HepG2 (cell line): ENCODE data around the gene DNAJB12. TPM values are rescaled to one million over a fixed set of nuclear protein-coding genes. Genes with fewer than 3 reads are reported as not detected.

Source experiments
- AGO1 ChIP-seq: fragments of 200-400 bp; formaldehyde crosslinking; IDR thresholded peaks from 2 replicates; pipeline ENCODE4 v1.6.1; 2017; ENCODE audit warnings: mild to moderate bottlenecking, low read depth, low read length, moderate library complexity; ENCODE audit not compliant: poor library complexity, severe bottlenecking
- ASH2L ChIP-seq: fragments of 300-600, 200-600 bp; sonication (generic); IDR thresholded peaks from 2 replicates; pipeline ENCODE4 v1.7.0; 2017; ENCODE audit warnings: low read depth, mild to moderate bottlenecking, moderate library complexity, mixed read lengths, low read length; ENCODE audit not compliant: insufficient read length
- DNMT1 ChIP-seq: sonication (generic); formaldehyde crosslinking; IDR thresholded peaks from 2 replicates; pipeline ENCODE4 v1.5.1; 2020; ENCODE audit warnings: mild to moderate bottlenecking, missing genetic modification reagents
- ETV6 ChIP-seq: sonication (generic); formaldehyde crosslinking; conservative IDR thresholded peaks from 2 replicates; pipeline ENCODE4 v1.4.0; 2020; ENCODE audit warnings: missing genetic modification reagents
- GMEB2 ChIP-seq: IDR thresholded peaks from 2 replicates; pipeline ENCODE4 v1.6.1; 2016; ENCODE audit warnings: missing biosample characterization, missing genetic modification reagents, low read depth
- HMGA1 ChIP-seq: sonication (generic); formaldehyde crosslinking; conservative IDR thresholded peaks from 2 replicates; pipeline ENCODE4 v1.4.0; 2020; ENCODE audit warnings: missing genetic modification reagents
- HOXA9 ChIP-seq: sonication (generic); formaldehyde crosslinking; IDR thresholded peaks from 2 replicates; pipeline ENCODE4 v1.8.1; 2022; ENCODE audit warnings: missing genetic modification reagents, mild to moderate bottlenecking, moderate library complexity, borderline replicate concordance
- MIER2 ChIP-seq: IDR thresholded peaks from 2 replicates; pipeline ENCODE4 v1.6.1; 2016; ENCODE audit warnings: missing biosample characterization, missing genetic modification reagents
- MTA1 ChIP-seq: sonication (generic); formaldehyde crosslinking; IDR thresholded peaks from 2 replicates; pipeline ENCODE4 v1.4.0; 2020; ENCODE audit warnings: missing genetic modification reagents, mild to moderate bottlenecking, borderline replicate concordance
- NBN ChIP-seq: fragments of 450-650 bp; conservative IDR thresholded peaks from 2 replicates; pipeline ENCODE4 v1.6.1; 2017
- NR2C2 ChIP-seq: sonication (generic); formaldehyde crosslinking; IDR thresholded peaks from 2 replicates; pipeline ENCODE4 v1.4.0; 2020; ENCODE audit warnings: missing genetic modification reagents, mild to moderate bottlenecking, moderate library complexity, borderline replicate concordance
- PATZ1 ChIP-seq: sonication (generic); formaldehyde crosslinking; IDR thresholded peaks from 2 replicates; pipeline ENCODE4 v1.4.0; 2020; ENCODE audit warnings: missing genetic modification reagents
- STAT6 ChIP-seq: sonication (generic); formaldehyde crosslinking; IDR thresholded peaks from 2 replicates; pipeline ENCODE4 v1.4.0; 2020; ENCODE audit warnings: missing genetic modification reagents, mild to moderate bottlenecking, borderline replicate concordance
- TCF7 ChIP-seq: sonication (generic); IDR thresholded peaks from 2 replicates; pipeline ENCODE4 v1.6.1; 2016; ENCODE audit warnings: antibody characterized with exemption, low read depth
- ZBTB2 ChIP-seq: sonication (generic); formaldehyde crosslinking; IDR thresholded peaks from 2 replicates; pipeline ENCODE4 v1.8.0; 2022; ENCODE audit warnings: low read depth, missing genetic modification reagents
- ZKSCAN1 ChIP-seq: fragments of 150-350 bp; IDR thresholded peaks from 2 replicates; pipeline ENCODE4 v1.6.1; 2014; ENCODE audit warnings: low read length
- ZNF329 ChIP-seq: sonication (generic); formaldehyde crosslinking; IDR thresholded peaks from 2 replicates; pipeline ENCODE4 v1.9.0; 2021; ENCODE audit warnings: low read depth, mild to moderate bottlenecking, missing genetic modification reagents
- ZNF569 ChIP-seq: sonication (generic); formaldehyde crosslinking; IDR thresholded peaks from 2 replicates; pipeline ENCODE4 v1.5.0; 2020; ENCODE audit warnings: mild to moderate bottlenecking, missing genetic modification reagents, moderate library complexity, borderline replicate concordance
- ZNF619 ChIP-seq: sonication (generic); formaldehyde crosslinking; IDR thresholded peaks from 2 replicates; pipeline ENCODE4 v1.4.0; 2020; ENCODE audit warnings: mild to moderate bottlenecking, missing genetic modification reagents
- ZNF672 ChIP-seq: sonication (generic); formaldehyde crosslinking; IDR thresholded peaks from 2 replicates; pipeline ENCODE4 v1.8.1; 2022; ENCODE audit warnings: missing genetic modification reagents
- ZNF773 ChIP-seq: sonication (generic); formaldehyde crosslinking; IDR thresholded peaks from 2 replicates; pipeline ENCODE4 v1.4.0; 2020; ENCODE audit warnings: missing genetic modification reagents, borderline replicate concordance
- ZNF780A ChIP-seq: sonication (generic); formaldehyde crosslinking; IDR thresholded peaks from 2 replicates; pipeline ENCODE4 v1.8.0; 2022; ENCODE audit warnings: mild to moderate bottlenecking, missing genetic modification reagents, moderate library complexity
- polyA plus RNA-seq, 8 experiments: library from polyadenylated mRNA; depleted of rRNA in 3 of 8; stranded (reverse) in 7 of 8; unstranded in 1 of 8; fragments of >200 nt; fragmentation: Illumina TruSeq in 4 of 8; extraction: Trizol in 4 of 8; gene quantifications; 2 replicates each; pipeline versions ENCODE4 v1.2.1 to v1.2.3, GENCODE V29; 2011 to 2016; ENCODE audit warnings: low read depth in 4 of 8, missing spikeins in 1 of 8, mixed read lengths in 1 of 8; ENCODE audit not compliant: insufficient read depth in 1 of 8
- total RNA-seq, 5 experiments: library from RNA; depleted of rRNA; stranded (reverse); fragments of >200 nt; fragmentation: Illumina TruSeq; extraction: Trizol; gene quantifications; 2 replicates each; pipeline ENCODE4 v1.2.3, GENCODE V29; 2016; ENCODE audit warnings: low read depth in 1 of 5

Gene DNAJB12
- total and polyA plus RNA-seq, 2 of the 13 experiments (the other 11 are each of a cell fraction or from before 2014, with no cell fraction given): 10.8 to 18.2 TPM

- TF ChIP-seq ZNF780A (CRISPR knock-in tag) (no peak), DNMT1 (CRISPR knock-in tag) (peak; percentile 34; the same call in 1 of the 2 replicates), ZBTB2 (peak; percentile 83), ETV6 (CRISPR knock-in tag) (no peak), STAT6 (CRISPR knock-in tag) (no peak), MIER2 (CRISPR knock-in tag) (no peak), ZKSCAN1 (no peak), TCF7 (peak; percentile 69), GMEB2 (CRISPR knock-in tag) (peak; percentile 43; the same call in 1 of the 2 replicates), ZNF569 (CRISPR knock-in tag) (no peak), MTA1 (CRISPR knock-in tag) (peak; percentile 72), ZNF672 (no peak), HMGA1 (CRISPR knock-in tag) (no peak), ASH2L (no peak), NR2C2 (CRISPR knock-in tag) (no peak; the same call in none of the 2 replicates), ZNF329 (no peak), ZNF619 (CRISPR knock-in tag) (0 out of 2 replicates have a peak, but pooled peaks have one; percentile 25), NBN (no peak), AGO1 (no peak), PATZ1 (CRISPR knock-in tag) (peak; percentile 100), ZNF773 (no peak), HOXA9 (CRISPR knock-in tag) (peak; percentile 73)
Observed at GRCh38 chr10:72319416-72320254, 35.1 kb downstream of the DNAJB12 start (continued).
